ENCODE measurements around the gene TMEM134.
"Not testable (repeated sequence)": the region's sequence is repeated elsewhere in the genome, so short reads cannot be mapped to it uniquely, and the experiment has no call there.

The TMEM134 gene, protein sequence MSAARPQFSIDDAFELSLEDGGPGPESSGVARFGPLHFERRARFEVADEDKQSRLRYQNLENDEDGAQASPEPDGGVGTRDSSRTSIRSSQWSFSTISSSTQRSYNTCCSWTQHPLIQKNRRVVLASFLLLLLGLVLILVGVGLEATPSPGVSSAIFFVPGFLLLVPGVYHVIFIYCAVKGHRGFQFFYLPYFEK

DNA sequence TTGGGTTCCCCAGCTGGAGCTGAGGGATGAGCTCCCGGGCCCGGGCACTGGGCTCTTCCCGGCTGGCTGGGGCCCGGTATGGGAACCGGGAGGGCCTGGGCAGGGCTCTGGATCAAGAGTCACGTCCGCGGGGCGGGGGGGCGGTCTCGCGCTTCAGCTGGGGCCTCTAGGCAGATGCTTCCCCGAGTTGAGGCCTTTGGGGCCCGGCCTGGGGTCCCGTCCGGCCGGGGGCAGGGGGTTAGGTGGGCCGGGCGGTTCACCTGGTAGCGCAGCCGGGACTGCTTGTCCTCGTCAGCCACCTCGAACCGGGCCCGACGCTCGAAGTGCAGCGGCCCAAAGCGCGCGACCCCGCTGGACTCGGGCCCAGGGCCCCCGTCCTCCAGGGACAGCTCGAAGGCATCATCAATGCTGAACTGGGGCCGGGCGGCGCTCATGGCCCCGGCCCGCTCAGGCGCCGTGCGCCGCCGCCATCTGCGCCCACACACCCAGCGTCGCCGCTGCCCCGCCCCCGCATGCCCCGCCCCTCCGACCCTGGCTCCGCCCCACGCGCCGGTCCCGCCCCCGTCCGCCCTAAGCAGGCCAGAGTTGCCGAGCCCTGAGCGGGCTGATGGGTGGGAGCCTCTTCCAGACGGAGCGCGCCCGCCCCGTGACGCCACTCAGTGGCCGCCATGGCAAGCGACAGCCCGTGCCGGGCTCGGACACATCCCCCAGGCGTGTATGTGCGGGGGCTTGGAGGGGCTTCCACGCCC, at the start of gene TMEM134:
TSS of gene TMEM134 (minus strand) at position 493 of the 749 bp plus-strand sequence. CDS start at position 434, 59 bp downstream.
- TF ChIP-seq, protein P1, sequence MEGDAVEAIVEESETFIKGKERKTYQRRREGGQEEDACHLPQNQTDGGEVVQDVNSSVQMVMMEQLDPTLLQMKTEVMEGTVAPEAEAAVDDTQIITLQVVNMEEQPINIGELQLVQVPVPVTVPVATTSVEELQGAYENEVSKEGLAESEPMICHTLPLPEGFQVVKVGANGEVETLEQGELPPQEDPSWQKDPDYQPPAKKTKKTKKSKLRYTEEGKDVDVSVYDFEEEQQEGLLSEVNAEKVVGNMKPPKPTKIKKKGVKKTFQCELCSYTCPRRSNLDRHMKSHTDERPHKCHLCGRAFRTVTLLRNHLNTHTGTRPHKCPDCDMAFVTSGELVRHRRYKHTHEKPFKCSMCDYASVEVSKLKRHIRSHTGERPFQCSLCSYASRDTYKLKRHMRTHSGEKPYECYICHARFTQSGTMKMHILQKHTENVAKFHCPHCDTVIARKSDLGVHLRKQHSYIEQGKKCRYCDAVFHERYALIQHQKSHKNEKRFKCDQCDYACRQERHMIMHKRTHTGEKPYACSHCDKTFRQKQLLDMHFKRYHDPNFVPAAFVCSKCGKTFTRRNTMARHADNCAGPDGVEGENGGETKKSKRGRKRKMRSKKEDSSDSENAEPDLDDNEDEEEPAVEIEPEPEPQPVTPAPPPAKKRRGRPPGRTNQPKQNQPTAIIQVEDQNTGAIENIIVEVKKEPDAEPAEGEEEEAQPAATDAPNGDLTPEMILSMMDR (IDR thresholded peaks at IDR 0.05) = peak; percentile 68
- H3K4me3 ChIP-seq (ENCODE audit: low read depth in 1 of 2, low read length in 1 of 2) = peak within 1 kb of the TSS; percentile 69 to 91
- peaks cover 25 to 37% of the 10 kb centered on the region in 2 experiments for H3K4me1 ChIP-seq (ENCODE audit: control insufficient read depth in 1 of 2, insufficient read depth in 1 of 2, low read depth in 1 of 2, low read length in 1 of 2)
- no peaks in the 10 kb centered on the region for H3K9me3 ChIP-seq
- peak within 1 kb of the TSS; percentile 73 for H3K27ac ChIP-seq
- no peaks in the 10 kb centered on the region for H3K36me3 ChIP-seq
- H3K27me3 ChIP-seq = no peaks in the 10 kb centered on the region

DNA sequence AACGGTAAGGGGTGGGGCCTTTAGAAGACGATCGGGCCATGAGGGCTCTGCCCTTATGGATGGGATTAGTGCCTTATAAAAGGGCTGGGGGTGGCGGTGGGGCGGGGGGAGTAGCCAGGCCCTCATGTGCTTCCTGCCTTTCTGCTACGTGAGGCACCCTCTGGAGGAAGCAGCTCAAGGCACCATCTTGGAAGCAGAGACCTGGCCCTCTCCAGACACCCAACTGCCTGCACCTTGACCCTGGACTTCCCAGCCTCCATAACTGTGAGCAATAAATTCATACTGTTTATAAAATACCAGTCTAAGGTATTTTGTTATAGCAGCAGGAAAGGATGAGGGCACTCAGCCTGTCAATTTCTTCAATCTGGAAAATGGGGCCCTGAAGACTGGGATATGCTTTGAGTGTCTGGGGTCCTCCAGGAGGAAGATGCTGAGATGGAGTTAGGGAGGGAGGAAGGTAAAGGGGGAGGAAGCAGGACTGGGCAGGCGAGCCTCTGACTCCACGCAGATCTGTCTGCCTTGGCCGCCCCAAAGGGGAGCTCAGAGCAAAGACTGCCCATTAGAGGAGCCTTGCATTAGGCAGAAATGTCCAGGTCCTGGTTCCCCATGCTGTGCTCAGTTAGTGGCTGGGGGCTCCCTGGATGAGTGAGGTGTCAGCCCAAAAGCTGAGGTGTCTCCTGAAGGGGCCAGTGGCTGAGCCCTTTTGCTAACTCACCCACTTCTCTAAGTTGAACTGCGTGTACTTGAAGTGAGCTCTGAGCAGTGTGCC, 48.9 kb upstream of the TMEM134 start:
- peaks cover 20% of the 10 kb centered on the region for H3K27me3 ChIP-seq
- no peak overlapping the region for H3K27ac ChIP-seq
- H3K9me3 ChIP-seq = no peaks in the 10 kb centered on the region
- H3K4me1 ChIP-seq (ENCODE audit: control insufficient read depth in 1 of 2, insufficient read depth in 1 of 2, low read depth in 1 of 2, low read length in 1 of 2) = no peaks in the 10 kb centered on the region
- no peak overlapping the region for H3K4me3 ChIP-seq (ENCODE audit: low read depth in 1 of 2, low read length in 1 of 2)
- H3K36me3 ChIP-seq = no peaks in the 10 kb centered on the region
- TF ChIP-seq, protein P1 (IDR thresholded peaks at IDR 0.05) = no peak

DNA sequence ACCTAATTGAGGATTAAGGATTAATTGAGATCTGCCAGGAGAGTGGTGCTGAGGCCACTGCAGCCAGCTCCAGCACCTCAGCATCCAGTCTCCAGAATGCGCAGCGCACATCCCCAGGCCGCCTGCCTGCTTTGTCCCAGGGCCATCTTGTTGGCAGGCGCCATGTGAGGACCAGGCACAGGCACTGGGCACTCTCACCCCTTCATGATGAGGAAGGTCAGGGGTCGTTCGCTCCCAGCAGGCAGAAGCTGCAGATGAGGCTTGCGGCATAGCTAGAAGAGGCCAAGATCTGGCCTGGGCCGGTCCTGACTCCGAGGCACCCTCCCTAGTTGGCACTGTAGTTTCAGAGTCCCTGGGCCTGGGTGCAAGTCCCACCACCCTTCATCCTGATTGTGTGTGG, 47.8 kb upstream of the TMEM134 start:
- no peak overlapping the region for H3K27ac ChIP-seq
- no peak overlapping the region for H3K4me3 ChIP-seq (ENCODE audit: low read depth in 1 of 2, low read length in 1 of 2)
- peaks cover 32% of the 10 kb centered on the region for H3K27me3 ChIP-seq
- TF ChIP-seq, protein P1 (IDR thresholded peaks at IDR 0.05) = no peak
- H3K9me3 ChIP-seq = no peaks in the 10 kb centered on the region
- H3K4me1 ChIP-seq (ENCODE audit: control insufficient read depth in 1 of 2, insufficient read depth in 1 of 2, low read depth in 1 of 2, low read length in 1 of 2) = no peaks in the 10 kb centered on the region
- H3K36me3 ChIP-seq = no peaks in the 10 kb centered on the region

DNA sequence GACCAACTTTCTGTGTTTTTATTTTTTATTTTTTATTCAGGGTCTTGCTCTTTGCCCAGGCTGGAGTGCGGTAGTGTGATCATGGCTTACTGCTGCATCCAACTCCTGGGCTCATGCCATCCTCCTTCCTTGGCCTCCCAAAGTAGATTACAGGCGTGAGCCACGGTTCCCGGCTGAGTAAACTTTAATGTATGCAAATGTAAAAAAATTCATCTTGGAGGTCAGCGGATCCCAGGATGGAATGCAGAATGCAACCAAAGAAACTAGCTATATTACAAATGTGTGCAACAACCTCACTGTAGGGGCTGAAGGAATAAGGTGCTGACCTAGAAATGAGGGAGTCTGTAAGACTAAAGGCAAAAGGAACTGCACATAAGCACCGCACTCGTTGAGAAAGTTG, 45.1 kb upstream of the TMEM134 start:
- peaks cover 55% of the 10 kb centered on the region for H3K27me3 ChIP-seq
- no peak overlapping the region for H3K4me3 ChIP-seq (ENCODE audit: low read depth in 1 of 2, low read length in 1 of 2)
- no peaks in the 10 kb centered on the region for H3K36me3 ChIP-seq
- no peaks in the 10 kb centered on the region for H3K9me3 ChIP-seq
- H3K4me1 ChIP-seq (ENCODE audit: control insufficient read depth in 1 of 2, insufficient read depth in 1 of 2, low read depth in 1 of 2, low read length in 1 of 2) = peaks cover under 1% of the 10 kb centered on the region in 2 experiments
- no peak overlapping the region for H3K27ac ChIP-seq
- TF ChIP-seq, protein P1 (IDR thresholded peaks at IDR 0.05) = no peak

DNA sequence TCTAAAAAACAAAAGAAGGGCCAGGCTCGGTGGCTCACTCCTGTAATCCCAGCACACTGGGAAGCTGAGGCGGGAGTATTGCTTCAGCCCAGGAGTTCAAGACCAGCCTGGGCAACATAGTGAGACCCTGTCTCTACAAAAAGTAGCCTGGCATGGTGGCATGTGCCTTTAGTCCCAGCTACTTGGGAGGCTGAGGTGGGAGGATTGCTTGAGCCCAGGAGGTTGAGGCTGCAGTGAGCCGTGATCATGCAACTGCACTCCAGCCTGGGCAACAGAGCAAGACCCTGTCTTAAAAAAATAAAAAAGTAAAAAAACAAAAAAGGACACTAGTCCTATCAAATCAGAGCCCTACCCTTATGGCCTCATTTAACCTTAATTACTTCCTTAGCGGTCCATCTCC, 42.5 kb upstream of the TMEM134 start:
- not testable (repeated sequence) for H3K27ac ChIP-seq; H3K4me3 ChIP-seq (ENCODE audit: low read depth in 1 of 2, low read length in 1 of 2); H3K9me3 ChIP-seq; H3K36me3 ChIP-seq
- Histone ChIP-seq H3K27me3 (peaks cover 55% of the 10 kb centered on the region), H3K4me1 (ENCODE audit: control insufficient read depth in 1 of 2, insufficient read depth in 1 of 2, low read depth in 1 of 2, low read length in 1 of 2) (peaks cover 19 to 21% of the 10 kb centered on the region in 2 experiments)

DNA sequence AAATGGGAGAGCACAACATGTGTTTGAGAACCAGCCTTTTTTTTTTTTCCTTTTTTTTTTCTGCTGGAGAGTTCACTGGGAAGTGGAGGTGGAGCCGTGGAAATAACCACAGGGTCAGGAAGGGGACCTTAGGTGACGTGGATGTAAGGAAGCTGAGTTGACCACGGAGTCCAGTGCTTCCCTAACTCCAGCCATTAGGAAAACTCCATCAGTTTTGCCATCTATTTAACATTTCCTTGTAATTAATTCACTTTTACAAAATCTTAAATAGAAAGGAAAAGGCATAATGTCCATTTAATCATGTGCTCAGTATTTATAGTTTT, 40.9 kb upstream of the TMEM134 start:
- TF ChIP-seq, protein P1 (IDR thresholded peaks at IDR 0.05) = no peak
- Histone ChIP-seq H3K36me3 (no peaks in the 10 kb centered on the region), H3K4me3 (ENCODE audit: low read depth in 1 of 2, low read length in 1 of 2) (no peak overlapping the region), H3K4me1 (ENCODE audit: control insufficient read depth in 1 of 2, insufficient read depth in 1 of 2, low read depth in 1 of 2, low read length in 1 of 2) (peaks cover 32 to 35% of the 10 kb centered on the region in 2 experiments), H3K27me3 (peaks cover 49% of the 10 kb centered on the region), H3K9me3 (no peaks in the 10 kb centered on the region), H3K27ac (no peak overlapping the region)

All from neutrophil (primary cell).